ENCODE data around the gene DCTN5.

DNA sequence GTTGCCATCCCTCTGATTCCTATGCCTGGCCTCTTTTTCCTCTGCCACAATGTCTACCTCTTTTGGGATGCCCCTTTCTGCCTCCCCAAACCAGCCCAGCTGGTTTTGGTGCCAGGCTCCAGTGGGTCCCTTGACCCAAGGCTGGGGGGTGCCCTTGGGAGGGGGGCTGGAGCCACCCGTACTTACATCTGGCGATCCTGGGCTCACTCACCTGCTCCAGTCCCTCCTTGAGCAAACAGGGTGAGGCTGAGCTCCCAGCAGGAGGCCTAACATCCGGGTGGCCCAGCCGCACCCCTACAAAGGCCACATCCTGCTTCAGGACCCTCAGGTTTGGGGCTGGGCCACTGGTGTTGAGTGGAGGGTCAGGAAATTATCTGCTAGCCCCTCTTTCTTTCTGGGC, 70.5 kb downstream of the DCTN5 start:
- TF ChIP-seq, protein P1, sequence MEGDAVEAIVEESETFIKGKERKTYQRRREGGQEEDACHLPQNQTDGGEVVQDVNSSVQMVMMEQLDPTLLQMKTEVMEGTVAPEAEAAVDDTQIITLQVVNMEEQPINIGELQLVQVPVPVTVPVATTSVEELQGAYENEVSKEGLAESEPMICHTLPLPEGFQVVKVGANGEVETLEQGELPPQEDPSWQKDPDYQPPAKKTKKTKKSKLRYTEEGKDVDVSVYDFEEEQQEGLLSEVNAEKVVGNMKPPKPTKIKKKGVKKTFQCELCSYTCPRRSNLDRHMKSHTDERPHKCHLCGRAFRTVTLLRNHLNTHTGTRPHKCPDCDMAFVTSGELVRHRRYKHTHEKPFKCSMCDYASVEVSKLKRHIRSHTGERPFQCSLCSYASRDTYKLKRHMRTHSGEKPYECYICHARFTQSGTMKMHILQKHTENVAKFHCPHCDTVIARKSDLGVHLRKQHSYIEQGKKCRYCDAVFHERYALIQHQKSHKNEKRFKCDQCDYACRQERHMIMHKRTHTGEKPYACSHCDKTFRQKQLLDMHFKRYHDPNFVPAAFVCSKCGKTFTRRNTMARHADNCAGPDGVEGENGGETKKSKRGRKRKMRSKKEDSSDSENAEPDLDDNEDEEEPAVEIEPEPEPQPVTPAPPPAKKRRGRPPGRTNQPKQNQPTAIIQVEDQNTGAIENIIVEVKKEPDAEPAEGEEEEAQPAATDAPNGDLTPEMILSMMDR (conservative IDR thresholded peaks at IDR 0.05), result no peak
- no peak for TF ChIP-seq EZH2 (IDR thresholded peaks at IDR 0.05; ENCODE audit: low read depth)
